NT2/D1 (cell line): Measurements from ENCODE around the gene GSE1.

ENCODE experiments used
- DNase-seq: peaks from one replicate; pipeline ENCODE4 v3.0.0-alpha.2; 2011; ENCODE audit warnings: low read depth, low spot score
- H3K27me3 ChIP-seq: 2 replicates; pipeline ENCODE4 v1.6.0; 2011; ENCODE audit warnings: mild to moderate bottlenecking; ENCODE audit not compliant: insufficient read length, insufficient read depth
- H3K36me3 ChIP-seq: 2 replicates; pipeline ENCODE4 v1.6.1; 2011; ENCODE audit warnings: mild to moderate bottlenecking, low read length, mixed read lengths; ENCODE audit not compliant: insufficient read depth, insufficient read length
- H3K4me1 ChIP-seq: 2 replicates; pipeline ENCODE4 v1.5.1; 2011; ENCODE audit not compliant: insufficient read depth, insufficient read length
- H3K4me3 ChIP-seq: 2 replicates; pipeline ENCODE4 v1.5.1; 2011; ENCODE audit warnings: low read depth; ENCODE audit not compliant: insufficient read length
- H3K9ac ChIP-seq: 2 replicates; pipeline ENCODE4 v1.6.0; 2011; ENCODE audit warnings: low read depth; ENCODE audit not compliant: insufficient read length
- H3K9me3 ChIP-seq: 2 replicates; pipeline ENCODE4 v1.5.1; 2011; ENCODE audit warnings: mild to moderate bottlenecking, low read length; ENCODE audit not compliant: insufficient read depth
- SUZ12 ChIP-seq: IDR thresholded peaks from 2 replicates; pipeline ENCODE4 v1.6.1; 2011; ENCODE audit not compliant: insufficient read length, insufficient read depth; ENCODE audit errors: extremely low read depth
- YY1 ChIP-seq: IDR thresholded peaks from 2 replicates; pipeline ENCODE4 v1.6.1; 2011; ENCODE audit not compliant: insufficient read length, insufficient read depth
- ZNF274 ChIP-seq: IDR thresholded peaks from 2 replicates; pipeline ENCODE4 v1.6.1; 2011; ENCODE audit warnings: mild to moderate bottlenecking, low read depth, low read length

GSE1 gene

DNA sequence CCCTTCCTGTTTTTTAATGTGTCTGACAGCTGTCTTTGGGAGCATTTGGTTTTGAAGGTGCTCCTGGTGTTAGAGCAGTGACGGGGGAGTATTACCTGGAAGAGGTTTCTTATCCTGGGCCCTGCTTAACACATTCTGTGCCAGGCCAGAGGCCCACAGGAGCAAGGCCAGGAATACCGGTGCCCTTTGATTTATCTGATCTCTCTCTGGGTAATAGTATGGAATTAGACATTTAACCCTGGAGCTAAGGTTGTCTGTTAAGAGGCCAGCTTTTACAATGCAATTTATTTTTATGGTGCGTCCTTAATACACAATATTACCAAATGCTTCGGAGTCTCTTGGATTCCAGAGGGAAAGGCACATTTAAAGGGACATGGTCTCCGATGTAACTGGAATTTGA is 37.2 kb upstream of the GSE1 start:
- Histone ChIP-seq H3K9ac (no peak overlapping the region), H3K27me3 (peaks cover 26% of the 10 kb centered on the region), H3K9me3 (no peaks in the 10 kb centered on the region), H3K36me3 (peaks cover 8% of the 10 kb centered on the region), H3K4me3 (no peak overlapping the region), H3K4me1 (peaks cover 68% of the 10 kb centered on the region)
- no peak for DNase-seq
- no peak for TF ChIP-seq SUZ12
- TF ChIP-seq YY1, result no peak
- no peak for TF ChIP-seq ZNF274

DNA sequence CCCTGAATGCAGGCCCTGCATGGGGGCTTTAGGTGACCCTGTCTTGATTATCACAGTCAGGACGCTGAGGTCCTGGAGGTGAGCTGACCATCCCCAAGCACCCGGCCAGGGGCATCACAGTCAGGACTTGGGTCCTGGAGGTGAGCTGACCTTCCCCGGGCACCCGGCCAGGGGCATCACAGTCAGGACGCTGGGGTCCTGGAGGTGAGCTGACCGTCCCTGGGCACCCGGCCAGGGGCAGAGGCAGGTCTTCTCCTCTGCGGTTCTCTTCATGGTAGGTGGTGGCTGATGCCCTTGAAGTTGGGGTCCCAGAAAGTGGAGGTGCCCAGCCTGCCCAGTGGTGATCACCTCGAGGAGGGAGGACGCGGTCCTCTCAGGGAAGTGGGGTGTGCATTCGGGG is 36.2 kb upstream of the GSE1 start:
- peaks cover 13% of the 10 kb centered on the region for H3K36me3 ChIP-seq
- DNase-seq, result no peak
- TF ChIP-seq ZNF274, result no peak
- TF ChIP-seq YY1, result no peak
- TF ChIP-seq SUZ12, result no peak
- no peak overlapping the region for H3K4me3 ChIP-seq
- H3K4me1 ChIP-seq, result peaks cover 68% of the 10 kb centered on the region
- no peaks in the 10 kb centered on the region for H3K9me3 ChIP-seq
- peak overlapping the region; percentile 33 for H3K9ac ChIP-seq
- H3K27me3 ChIP-seq, result peaks cover 17% of the 10 kb centered on the region

DNA sequence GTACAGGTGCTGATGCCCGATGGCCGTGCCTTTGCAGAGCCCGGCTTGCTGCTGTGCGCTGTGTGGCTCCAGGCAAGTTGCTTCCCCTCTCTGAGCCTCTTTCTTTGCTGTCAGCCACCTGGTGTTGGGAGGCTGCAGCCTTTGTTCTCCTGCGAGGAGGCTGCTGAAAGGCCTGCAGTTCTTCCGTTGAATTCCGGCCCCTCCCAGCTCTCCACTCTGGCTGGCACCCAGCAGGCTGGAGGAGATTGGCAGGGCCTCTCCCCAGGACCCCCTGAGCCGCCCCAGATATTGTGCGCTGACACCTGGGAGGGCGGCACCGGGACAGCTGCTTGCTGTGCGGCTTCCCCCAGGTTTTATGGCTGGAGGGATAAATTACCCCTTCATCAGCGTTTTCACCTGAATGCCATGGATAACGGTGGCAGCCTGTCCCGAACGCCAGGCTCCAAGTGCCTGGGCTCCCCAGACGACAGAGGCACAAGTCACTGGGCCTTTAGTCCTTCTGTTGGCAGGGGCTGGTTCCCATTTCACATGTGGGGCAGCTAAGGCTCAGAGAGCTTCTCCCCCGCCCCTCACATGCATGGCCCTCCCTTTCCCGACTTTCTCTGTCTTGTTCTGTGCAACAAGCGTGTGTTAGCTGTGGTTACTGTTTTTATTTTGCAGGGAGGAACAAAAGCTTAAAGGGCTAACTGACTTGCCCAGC is 35.1 kb upstream of the GSE1 start:
- TF ChIP-seq ZNF274 (no peak), YY1 (no peak), SUZ12 (no peak)
- peaks cover 69% of the 10 kb centered on the region for H3K4me1 ChIP-seq
- peaks cover 9% of the 10 kb centered on the region for H3K27me3 ChIP-seq
- no peak overlapping the region for H3K4me3 ChIP-seq
- H3K9me3 ChIP-seq, result no peaks in the 10 kb centered on the region
- peaks cover 8% of the 10 kb centered on the region for H3K36me3 ChIP-seq
- DNase-seq, result no peak
- peak overlapping the region; percentile 34 for H3K9ac ChIP-seq

DNA sequence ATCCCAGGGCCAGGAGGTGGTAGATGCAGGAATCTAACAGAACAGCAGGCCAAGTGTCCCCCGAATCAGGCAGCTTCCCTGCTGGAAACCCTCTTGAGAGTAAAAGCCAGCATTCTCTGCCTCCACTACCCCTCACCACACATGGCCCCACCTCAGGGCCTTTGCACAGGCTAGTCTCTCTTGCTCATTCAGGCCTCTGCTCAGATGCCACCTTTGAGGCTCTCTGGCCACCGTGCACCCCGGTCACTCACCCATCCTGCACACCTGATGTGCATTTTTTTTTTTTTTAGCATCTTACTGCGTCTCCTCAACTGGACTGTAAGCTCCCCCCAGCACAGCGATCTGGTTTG is 34.5 kb upstream of the GSE1 start:
- no peaks in the 10 kb centered on the region for H3K9me3 ChIP-seq
- TF ChIP-seq ZNF274 (no peak), SUZ12 (no peak), YY1 (no peak)
- peaks cover 8% of the 10 kb centered on the region for H3K36me3 ChIP-seq
- H3K9ac ChIP-seq, result peak overlapping the region; percentile 34
- no peak overlapping the region for H3K4me3 ChIP-seq
- peaks cover 9% of the 10 kb centered on the region for H3K27me3 ChIP-seq
- peaks cover 73% of the 10 kb centered on the region for H3K4me1 ChIP-seq
- DNase-seq, result no peak

DNA sequence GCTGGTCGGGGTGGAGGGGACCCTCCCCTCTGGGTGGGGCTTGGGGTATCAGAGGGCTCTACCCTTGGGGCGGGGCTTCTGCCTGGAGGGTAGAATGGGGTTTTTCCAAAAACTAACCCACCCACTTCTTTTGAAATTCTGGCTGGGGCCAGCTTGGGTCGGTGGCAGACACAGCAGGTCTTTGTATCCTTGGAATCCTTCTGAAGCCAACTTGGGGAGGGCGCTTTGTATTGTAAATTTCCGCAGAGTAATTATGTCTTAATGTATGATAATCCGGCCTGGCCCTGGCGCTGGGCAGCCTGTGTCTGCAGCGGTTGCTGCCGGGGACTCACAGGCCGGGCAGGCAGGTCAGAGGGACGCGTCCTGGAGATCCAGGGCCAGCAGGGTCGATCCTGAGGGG is 33.9 kb upstream of the GSE1 start:
- Histone ChIP-seq H3K9me3 (no peaks in the 10 kb centered on the region), H3K4me3 (peak overlapping the region; percentile 26), H3K36me3 (peaks cover 8% of the 10 kb centered on the region), H3K9ac (peak overlapping the region; percentile 86), H3K4me1 (peaks cover 71% of the 10 kb centered on the region), H3K27me3 (peaks cover 9% of the 10 kb centered on the region)
- peak; percentile 91 for DNase-seq
- TF ChIP-seq YY1, result no peak
- no peak for TF ChIP-seq ZNF274
- TF ChIP-seq SUZ12, result no peak

DNA sequence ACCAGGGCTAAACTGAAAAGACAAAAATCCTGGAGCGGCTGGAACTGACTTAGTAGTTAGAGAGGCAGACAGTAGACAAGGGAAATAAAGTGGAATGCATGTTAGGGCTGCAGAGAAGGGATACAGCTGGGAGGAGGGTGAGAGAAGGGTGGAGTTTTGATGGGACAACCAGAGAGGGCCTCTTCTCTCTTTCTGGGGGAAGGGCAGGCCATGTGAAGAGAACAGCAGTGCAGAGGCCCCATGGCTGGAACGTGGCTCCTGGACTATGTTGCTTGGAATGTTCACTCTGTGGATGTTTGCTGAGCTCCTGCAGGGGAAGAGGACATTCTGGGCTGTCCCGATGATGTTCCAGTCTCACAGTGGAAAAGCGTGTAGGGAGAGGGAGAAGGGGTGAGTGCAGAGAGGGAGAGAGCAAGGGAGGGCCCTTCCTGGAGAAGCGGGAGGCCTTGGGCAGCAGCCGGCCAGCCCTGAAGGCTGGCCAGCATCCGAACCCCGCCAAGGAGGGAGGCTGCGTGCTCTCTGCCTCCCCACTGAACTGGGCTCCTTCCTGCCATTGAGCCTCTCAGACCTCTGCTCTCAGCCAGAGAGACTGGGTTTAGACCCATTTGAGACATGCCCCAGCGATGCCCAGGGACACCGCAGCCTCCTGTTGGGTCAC is 33.1 kb upstream of the GSE1 start:
- DNase-seq, result no peak
- TF ChIP-seq ZNF274, result no peak
- TF ChIP-seq SUZ12, result no peak
- TF ChIP-seq YY1, result no peak
- Histone ChIP-seq H3K9me3 (no peaks in the 10 kb centered on the region), H3K36me3 (peaks cover 8% of the 10 kb centered on the region), H3K4me1 (peaks cover 74% of the 10 kb centered on the region), H3K9ac (peak overlapping the region; percentile 86), H3K4me3 (peak overlapping the region; percentile 26), H3K27me3 (peaks cover 12% of the 10 kb centered on the region)

DNA sequence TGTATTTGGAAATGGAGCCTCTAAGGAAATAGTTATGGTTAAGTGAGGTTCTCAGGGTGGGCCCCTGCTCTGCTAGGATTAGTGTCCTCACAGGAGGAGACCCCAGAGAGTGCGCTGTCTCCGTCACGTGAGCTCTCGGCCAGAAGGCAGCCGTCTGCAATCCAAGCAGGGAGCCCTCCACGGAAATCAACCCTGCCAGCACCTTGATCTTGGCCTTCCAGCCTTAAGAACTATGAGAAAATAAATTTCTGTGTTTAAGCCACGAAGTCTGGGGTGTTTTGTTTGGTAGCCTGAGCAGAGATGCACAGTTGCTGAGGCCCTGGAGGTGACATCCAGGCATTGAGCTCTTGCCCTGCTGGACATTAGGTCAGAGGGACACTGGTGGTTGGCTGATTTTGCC is 32.4 kb upstream of the GSE1 start:
- Histone ChIP-seq H3K36me3 (peaks cover 8% of the 10 kb centered on the region), H3K4me3 (no peak overlapping the region), H3K4me1 (peaks cover 79% of the 10 kb centered on the region), H3K27me3 (peaks cover 15% of the 10 kb centered on the region), H3K9me3 (no peaks in the 10 kb centered on the region), H3K9ac (peak overlapping the region; percentile 86)
- no peak for TF ChIP-seq ZNF274
- no peak for TF ChIP-seq SUZ12
- no peak for TF ChIP-seq YY1
- DNase-seq, result no peak
